Measurements from ENCODE around the gene BCAS1.

- TF ChIP-seq CTCF (IDR thresholded peaks at IDR 0.05 in 2 of 3, conservative IDR thresholded peaks at IDR 0.05 in 1 of 3; ENCODE audit: borderline replicate concordance in 1 of 3, insufficient read depth in 1 of 3, low read depth in 2 of 3, low read length in 2 of 3) (no peak), POLR2A (IDR thresholded peaks at IDR 0.05; ENCODE audit: borderline replicate concordance, extremely low read depth, insufficient read depth, insufficient read length) (no peak), SRF (IDR thresholded peaks at IDR 0.05; ENCODE audit: low read depth) (no peak), ZFX (IDR thresholded peaks at IDR 0.05) (no peak), POLR2AphosphoS5 (IDR thresholded peaks at IDR 0.05; ENCODE audit: low read depth, low read length) (no peak), EZH2 (IDR thresholded peaks at IDR 0.05) (no peak), YY1 (IDR thresholded peaks at IDR 0.05; ENCODE audit: extremely low read depth, insufficient replicate concordance, low read depth, low read length) (no peak), ELF1 (IDR thresholded peaks at IDR 0.05; ENCODE audit: borderline replicate concordance, low read depth) (no peak), JUND (IDR thresholded peaks at IDR 0.05) (no peak)
- TF ChIP-seq, protein P1, sequence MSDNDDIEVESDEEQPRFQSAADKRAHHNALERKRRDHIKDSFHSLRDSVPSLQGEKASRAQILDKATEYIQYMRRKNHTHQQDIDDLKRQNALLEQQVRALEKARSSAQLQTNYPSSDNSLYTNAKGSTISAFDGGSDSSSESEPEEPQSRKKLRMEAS (IDR thresholded peaks at IDR 0.05), result no peak
These were observed 8.0 kb upstream of the BCAS1 start for GRCh38 chr20:54078296-54078984.
